DMS 273 (cell line): Measurements from ENCODE around the gene MTRR.

Experiments used
- DNase-seq: peaks from one replicate; lab custom pipeline; 2025; ENCODE audit not compliant: unreplicated experiment; lab: John Stamatoyannopoulos, UW

The MTRR gene

DNA sequence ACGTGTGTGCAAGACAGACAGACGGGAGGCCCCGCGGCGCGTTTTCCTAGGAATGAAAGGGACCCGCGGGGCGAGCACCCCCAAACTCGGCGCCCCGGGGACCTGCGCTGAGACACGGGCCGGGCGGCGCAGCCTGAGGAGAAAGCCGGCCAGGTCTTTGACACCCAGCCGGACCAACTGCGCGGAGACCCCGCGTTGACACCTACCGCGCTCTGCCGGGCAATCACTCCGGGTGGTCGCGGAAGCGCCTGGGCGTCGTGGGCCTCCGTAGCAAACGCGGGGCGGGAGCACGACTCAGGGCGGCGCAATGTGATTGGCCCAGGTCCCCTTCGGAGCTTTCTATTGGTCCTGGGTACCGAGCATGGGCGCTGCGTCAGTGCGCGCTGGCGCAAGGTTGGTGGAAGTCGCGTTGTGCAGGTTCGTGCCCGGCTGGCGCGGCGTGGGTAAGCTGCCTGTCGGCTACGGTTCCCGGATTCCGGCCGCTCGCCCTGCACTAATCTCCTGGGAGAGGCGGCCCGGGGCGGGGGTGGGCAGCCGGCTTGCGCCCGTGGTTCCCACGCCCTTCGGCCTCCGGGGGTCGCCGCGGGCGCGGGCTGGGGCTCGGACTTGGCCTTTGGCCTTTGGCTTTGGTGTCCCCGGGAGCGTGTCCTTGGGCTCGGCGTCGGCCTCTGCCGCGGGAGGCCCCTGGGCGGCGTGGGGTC is at the start of gene MTRR, which contains the start of gene FASTKD3:
MTRR (plus strand) TSS at position 376 of the 701 bp plus-strand sequence. CDS start 1,647 bp downstream, outside the sequence.
FASTKD3 (minus strand) TSS at position 259 of the 701 bp plus-strand sequence. CDS start 948 bp downstream, outside the sequence.
- DNase-seq = peak; percentile 98

DNA sequence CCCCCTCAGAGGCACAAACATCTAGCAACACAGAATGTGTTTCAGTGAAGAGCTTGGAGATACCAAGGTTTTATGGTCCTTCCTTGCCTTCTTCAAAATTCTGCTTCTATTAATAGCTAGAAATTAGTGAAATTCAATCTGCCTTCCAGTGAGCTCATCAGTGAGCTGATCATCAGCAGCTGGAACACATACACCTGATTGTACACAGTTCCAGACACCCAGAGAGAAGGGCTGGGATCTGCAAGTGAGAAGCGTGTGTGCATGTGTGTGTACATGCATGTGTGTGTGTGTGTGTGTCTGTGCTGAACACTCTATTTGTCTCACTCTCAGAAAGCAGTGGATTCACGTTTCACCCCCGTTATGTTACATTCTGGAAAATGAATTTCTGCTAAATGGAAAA is 46.5 kb upstream of the MTRR start:
- DNase-seq = peak; percentile 8

DNA sequence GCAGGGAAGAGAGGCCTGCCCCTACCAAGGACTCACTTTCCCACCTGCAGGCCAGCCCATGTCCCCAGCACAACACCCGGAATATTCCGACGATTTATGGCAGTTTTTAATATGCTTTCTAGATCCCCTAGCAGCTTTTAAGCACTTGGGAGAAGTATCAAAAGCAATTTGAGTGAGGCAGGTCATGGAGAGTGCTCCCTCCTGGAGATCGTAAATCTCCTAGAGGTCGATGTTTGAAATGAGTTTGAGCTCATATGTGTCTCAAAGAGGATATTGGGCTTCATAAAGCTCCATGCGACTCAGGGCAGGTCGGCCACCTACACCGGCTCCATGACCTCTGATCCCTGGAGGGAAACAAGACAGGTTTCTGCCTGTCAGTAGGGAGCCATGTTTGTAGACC is 45.4 kb upstream of the MTRR start:
- DNase-seq = no peak

DNA sequence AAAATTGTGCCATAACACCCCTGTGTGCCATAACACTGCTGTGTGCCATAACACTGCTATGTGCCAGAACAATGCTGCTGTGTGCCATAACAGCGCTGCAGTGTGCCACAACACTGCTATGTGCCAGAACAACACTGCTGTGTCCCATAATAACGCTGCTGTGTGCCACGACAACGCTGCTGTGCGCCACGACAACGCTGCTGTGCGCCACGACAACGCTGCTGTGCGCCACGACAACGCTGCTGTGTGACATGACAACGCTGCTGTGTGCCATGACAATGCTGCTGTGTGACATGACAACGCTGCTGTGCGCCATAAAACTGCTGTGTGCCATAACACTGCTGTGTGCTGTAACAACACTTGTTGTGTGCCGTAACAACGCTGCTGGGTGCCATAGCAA is 44.0 kb upstream of the MTRR start:
- DNase-seq = no peak

DNA sequence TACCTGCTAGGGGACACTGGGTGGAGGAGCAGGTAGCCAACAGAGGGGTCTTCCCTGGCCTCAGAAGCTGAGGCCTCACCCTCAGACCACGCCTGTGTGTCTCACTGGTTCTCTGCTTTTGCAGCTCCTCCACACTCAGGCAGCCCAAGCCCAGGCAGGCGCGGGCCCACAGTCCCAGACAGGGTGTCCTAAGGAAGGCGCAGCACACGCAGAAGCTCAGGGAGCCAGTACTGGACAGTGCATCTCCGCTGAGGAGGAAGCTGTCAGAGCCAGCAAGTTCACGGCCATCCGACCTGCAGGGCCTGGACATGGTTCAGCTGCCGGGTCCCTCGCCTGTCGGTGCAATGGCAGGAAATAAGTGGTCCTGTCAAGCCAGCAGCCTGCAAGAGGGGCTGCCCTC is 43.3 kb upstream of the MTRR start:
- DNase-seq = no peak

DNA sequence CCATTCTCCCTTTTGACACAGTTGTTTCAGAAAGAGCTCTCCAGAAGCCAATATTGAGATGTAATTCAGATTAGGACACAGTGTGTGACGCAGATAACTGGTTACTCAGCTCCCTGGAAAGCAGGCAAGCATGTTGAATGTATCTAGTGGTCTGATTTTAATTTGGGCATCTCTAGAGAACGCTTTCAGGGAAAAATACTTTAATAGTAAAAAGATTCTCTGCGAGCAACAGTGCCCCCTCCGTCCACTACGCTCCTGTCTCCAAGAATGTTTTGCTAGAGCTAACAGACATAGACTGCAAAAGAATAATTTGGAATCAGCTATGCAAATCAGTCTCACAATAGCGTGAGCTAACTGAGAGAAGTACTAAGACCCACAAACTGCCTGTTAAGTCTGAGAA is 41.3 kb upstream of the MTRR start:
- no peak for DNase-seq

DNA sequence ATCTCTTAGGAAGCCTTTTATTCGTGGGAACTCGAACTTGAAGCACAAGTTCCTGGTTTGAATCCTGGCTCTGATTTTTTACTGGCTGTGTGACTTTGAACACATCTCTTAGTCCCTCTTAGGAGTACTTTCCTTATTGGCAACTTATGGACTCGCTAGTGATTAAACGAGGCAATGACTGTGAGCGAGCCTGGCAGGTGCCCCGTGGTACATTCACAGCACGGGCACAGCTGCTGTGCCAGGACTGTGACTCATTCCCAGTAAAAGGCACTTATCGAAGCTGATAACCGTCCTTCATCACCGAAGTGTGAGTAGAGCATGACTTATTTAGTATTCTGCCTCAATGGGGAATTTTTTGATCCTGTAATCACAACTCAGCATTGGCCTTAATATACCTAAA is 40.7 kb upstream of the MTRR start:
- peak; percentile 14 for DNase-seq

DNA sequence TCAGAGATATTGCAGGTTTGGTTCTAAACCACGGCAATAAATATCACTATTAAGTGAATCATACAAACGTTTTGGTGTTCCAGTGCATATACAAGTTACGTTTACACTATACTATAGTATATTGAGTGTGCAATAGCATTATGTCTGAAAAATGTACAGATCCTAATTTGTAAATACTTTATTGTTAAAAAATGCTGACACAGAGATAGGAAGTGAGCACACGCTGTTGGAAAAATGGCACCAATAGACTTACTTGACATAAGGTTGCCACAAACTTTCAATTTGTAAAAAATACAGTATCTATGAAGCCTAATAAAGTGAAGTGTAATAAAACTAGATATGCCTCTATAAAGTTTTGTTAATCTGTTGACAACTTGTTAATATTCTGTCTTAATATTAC is 34.0 kb upstream of the MTRR start:
- no peak for DNase-seq

DNA sequence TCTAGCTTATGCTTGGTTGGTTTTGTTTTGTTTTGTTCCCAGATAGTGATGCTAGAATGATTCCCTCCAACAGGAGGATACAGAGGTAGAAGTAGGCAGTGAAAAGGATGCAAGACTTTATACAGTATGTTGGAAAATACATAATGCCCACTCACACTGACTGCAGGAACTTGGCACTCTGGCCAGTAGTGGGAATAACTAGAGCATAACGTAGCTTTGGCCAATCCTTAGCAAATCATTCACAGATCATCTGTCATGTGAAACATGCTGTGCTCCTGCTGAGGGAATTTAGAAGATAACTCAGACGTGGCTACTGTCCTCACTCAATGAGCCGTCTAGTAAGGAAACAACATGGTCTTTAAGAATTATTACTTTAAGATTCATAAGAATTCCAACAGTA is 31.5 kb upstream of the MTRR start:
- DNase-seq = no peak

DNA sequence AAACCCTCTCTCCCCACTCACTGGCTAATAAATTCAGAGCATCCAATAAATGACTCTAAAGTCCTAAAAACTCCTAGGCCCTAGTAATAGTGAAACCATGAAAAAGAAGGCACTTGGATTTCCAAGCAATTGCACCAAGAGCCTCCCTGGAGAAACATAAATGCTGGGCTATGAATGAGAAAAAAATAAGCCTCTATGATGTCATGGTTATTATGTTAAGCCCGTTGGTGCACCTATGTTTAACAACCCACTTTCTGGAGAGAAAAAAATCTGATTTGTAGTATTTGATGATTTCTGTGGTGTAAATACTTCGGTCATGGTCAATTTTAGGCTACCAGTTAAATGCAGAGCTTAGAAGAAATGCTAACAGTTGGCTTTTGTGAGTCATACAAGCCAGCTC is 26.4 kb upstream of the MTRR start:
- no peak for DNase-seq

DNA sequence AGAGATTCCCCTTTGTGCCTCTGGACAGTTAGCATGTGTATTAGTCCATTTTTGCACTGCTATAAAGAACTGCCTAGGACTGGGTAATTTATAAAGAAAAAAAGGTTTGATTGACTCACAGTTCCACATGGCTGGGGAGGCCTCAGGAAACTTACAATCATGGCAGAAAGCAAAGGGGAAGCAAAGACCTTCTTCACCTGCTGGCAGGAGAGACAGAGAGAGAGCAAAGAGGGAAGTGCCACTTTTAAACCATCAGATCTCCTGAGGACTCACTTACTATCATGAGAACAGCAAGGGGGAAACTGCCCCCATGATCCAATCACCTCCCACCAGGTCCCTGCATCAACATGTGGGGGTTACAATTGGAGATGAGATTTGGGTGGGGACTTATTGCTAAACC is 24.0 kb upstream of the MTRR start:
- DNase-seq = no peak

DNA sequence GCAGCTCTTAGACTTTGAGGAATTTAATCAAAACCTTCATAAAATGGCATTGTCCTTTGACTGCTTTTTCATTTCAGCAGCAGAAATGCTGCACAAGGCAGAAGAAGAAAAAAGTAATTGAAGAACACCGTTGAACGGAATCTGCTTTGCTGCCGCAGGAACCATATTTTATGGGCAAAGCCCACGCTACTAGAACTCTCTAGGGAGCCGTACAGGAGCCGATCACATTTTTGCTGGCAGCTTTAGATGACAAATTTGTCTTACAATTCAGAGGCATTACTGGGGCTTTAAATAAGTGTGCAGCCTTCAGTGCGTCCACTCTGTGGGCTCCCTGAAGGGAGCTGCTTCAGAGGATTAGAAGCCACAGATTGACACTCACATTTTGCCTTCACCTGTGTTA is 23.4 kb upstream of the MTRR start:
- no peak for DNase-seq

DNA sequence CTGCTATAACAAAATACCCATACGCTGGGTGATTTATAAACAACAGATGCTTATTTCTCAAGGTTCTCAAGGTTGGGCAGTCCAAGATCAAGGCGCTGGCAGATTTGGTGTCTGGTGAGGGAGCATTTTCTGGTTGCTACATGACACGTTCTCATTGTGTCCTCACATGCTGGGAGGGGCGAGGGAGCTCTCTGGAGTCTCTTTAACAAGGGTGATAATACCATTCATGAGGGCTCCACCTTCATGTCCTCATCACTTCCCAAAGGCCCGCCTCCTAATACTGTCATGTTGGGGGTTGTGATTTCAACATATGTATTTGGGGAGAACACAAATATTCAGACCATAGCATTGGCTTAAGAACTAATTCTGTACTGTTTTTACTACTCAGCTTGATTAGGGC is 22.6 kb upstream of the MTRR start:
- no peak for DNase-seq

DNA sequence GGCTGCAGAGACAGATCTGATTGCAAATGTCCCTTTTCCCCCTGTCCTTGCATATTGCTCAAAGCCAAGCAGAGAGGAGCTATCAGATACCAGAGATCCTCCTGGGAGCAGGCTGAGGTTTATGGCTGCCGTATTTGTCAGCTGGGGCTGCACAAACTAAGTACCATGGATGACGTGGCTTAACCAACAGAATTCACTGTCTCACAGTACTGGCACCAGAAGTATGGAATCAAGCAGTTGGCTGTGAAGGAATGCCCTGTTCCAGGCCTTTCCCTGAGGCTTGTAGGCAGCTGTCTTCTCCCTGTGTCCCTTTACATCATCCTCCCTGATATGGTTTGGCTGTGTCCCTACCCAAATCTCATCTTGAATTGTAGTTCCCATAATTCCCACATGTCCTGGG is 20.7 kb upstream of the MTRR start:
- no peak for DNase-seq

DNA sequence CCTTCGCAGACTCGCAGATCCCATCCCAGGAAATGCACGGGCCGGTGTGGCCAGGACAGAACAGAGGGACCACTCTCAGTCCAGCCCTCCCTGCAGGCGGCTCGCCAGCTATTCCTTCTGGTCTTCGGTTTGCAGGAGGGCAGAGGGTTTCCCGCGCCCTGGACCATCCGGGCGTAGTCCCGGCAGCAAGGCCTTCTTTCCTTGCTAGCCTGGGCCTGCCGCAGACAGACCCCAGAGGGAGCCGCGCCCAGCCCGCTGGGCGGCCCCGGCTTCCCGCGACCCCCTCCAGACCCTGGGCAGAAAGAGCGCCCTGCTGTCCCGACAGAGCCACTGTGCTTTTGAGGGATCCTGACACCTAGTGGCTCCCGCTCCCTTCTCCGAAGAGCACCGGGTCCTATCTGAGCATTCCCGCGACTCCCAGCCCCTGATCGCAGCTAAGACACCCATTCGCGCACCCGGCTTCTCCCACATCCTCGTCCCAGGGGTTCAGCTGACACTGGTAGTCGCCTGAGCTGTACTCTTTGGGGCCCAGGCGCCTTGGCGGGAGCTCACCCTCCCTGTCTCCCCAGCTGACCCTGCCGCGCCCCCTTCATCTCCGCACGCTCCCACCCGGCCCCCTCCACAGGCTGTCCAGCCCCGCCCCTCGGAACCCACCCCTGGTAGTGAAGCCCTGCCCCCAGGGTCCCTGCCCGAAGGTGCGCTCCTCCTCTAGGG is 19.1 kb upstream of the MTRR start:
- DNase-seq = peak; percentile 58

DNA sequence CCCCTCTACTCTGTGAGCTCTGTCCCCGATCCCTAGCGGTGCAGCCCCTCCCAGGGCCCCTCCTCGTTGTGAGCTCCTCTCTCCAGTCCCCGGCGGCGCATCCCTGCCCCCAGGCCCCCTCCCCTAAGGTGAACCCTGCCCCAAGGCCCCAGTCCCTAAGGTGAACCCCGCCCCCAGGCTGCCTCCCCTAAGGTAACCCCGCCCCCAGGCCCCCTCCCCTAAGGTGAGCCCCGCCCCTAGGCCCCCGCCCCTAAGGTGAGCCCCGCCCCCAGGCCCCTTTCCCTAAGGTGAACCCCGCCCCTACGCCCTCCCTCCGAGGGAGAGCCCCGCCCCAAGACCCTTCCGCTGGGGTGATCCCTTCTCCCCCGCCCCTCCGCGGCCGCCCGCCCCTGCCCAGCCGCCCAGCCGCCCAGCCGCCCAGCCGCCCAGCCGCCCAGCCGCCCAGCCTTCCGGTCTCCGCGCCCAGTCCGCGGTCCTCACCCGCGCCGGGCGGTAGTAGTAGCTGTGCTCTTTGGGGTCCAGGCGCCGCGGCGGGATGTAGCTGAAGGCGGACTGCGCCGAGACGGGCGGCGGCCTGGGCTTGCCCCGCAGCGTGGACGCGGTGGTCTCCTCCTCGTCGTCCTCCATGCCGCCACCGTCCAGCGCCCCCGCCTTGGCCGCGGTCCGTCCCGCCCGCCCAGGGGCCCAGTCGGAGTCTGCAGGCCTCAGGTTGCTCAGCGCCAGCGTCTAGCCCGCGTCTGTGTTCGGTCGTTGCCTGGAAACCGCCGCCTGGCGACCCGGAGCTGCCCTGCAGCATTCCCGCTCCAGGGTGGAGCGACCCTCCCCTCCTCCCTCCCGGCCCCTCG is 18.3 kb upstream of the MTRR start, which contains the start of gene CFAP90:
CFAP90 (minus strand) TSS at position 739 of the 845 bp plus-strand sequence; CDS start at position 627, 112 bp downstream.
- peak; percentile 85 for DNase-seq

DNA sequence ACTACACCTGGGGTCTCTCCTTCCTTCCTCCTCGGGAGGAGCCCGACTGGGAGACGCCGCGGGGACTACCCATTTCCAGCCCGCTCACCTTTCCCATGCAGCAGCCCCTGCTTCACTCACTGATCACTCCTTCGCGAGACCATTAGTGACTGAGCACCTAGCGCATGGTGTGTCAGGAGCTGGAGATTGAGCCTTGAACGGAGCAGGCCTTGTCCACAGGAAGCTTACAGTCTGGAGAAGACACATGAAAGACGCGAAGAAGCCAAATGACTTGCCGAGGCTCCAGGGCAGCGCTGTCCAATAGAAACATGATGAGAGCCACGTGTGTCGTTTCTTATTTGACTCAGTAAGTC is 17.7 kb upstream of the MTRR start:
- DNase-seq = no peak

DNA sequence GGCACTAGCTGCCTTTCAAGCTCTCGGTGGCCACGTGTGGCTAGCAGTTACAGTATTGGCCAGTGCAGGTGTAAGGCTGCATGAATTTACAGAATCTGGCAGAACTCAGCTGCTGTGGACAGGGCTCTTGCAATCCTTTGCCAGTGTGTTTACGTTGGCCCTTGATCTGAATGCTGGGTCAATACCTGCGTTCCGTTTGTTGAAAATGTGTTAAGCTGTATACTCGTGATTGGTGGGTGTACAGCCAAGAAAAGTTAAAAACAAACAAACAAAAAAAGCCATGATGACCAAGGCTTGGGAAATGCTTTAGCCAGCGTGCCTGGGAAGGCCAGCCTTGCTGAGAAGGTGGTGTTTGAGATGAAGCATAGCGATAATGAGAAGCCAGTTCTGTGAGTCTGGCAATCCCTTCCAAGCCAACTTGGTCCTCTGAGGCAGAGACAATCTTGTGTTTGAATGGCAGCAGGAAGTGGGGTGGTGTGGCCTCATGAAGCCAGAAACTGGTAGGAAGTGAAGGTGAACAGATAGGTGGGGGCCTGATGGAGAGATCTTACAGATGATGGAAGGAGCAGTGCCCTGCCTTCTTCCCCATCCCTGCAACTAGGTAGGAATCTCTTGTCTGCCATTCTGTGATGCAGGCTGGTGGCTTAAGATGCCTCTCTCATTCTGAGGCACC is 17.2 kb upstream of the MTRR start:
- no peak for DNase-seq

DNA sequence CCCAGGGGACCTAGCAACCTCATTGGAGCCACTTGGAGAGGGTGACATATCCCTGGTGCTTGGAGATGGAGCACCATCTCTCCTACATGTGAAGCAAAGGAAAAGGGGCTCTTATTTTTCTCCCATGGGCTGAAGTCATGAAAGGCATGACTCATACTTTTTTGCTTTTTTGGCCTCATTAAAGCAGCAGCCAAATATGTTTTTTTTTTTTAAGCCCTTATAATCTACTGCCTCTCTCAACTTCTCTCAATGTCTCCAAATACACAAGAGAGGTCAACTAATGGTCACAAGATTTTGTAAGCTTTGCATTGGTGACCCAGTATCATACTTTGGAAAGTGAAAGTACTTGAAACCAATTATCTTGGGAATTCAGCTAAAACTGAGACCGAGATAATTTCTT is 16.4 kb upstream of the MTRR start:
- no peak for DNase-seq

DNA sequence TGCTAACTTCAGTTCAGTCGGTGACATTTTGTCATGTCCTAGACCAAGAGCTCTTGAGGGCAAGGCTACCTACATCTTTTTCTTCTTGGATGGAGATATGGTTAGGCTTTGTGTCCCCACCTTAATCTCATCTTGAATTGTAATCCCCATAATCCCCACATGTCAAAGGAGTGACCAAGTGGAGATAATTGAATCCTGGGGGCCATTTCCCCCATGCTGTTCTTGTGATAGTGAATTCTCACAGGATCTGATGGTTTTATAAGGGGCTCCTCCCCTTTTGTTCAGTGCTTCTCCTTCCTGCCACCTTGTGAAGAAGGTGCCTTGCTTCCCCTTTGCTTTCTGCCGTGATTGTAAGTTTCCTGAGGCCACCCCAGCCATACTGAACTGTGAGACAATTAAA is 16.0 kb upstream of the MTRR start:
- DNase-seq = no peak

DNA sequence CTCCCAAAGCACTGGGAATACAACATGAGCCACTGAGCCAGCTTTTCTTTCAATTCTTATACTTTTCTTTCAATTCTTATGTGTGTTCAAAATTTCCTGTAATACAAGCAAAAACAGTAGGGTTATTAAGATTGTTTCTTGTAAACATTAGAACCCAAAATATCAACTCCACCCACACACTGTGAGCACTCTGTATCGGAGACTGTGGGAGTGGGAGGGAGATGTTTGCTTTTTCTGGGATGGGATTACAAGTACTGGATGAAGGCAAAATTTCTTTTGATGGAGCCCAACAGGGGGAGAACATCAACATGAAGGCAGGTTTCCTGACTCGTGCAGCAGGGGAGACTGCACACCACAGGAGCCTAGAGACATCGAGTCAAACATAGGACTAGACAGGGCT is 13.3 kb upstream of the MTRR start:
- DNase-seq = no peak
